OCI-LY3 (cell line): ENCODE results near the gene DPP6.

Experiments
- H2AFZ ChIP-seq: fragments of 200-600, 300-600 bp; shearing (Covaris generic); 2 replicates; pipeline ENCODE4 v1.6.0; 2014; ENCODE audit warnings: antibody characterized with exemption, low read depth, low read length
- H3K27ac ChIP-seq: fragments of 200-600, 300-600 bp; sonication (generic); 2 replicates; pipeline ENCODE4 v1.5.1; 2014; ENCODE audit warnings: mild to moderate bottlenecking, low read length, moderate library complexity, mixed read lengths
- H3K27me3 ChIP-seq: fragments of 200-600, 300-600 bp; sonication (generic); 2 replicates; pipeline ENCODE4 v1.6.1; 2014; ENCODE audit warnings: low read depth, low read length, mixed read lengths
- H3K36me3 ChIP-seq: fragments of 200-600, 300-600 bp; sonication (generic); replicated peaks from 2 replicates; pipeline ENCODE3; 2014; ENCODE audit warnings: low read depth, low read length, mixed read lengths
- H3K4me1 ChIP-seq: fragments of 300-600, 200-600 bp; sonication (generic); 2 replicates; pipeline ENCODE4 v1.6.1; 2014; ENCODE audit warnings: low read length, mixed read lengths
- H3K4me2 ChIP-seq: fragments of 200-600, 300-600 bp; sonication (generic); 2 replicates; pipeline ENCODE4 v1.6.1; 2014; ENCODE audit warnings: low read length, mixed read lengths
- H3K4me3 ChIP-seq: fragments of 300-600, 200-600 bp; sonication (generic); 2 replicates; pipeline ENCODE4 v1.5.1; 2014; ENCODE audit warnings: antibody characterized with exemption, mild to moderate bottlenecking, low read length, moderate library complexity
- H3K79me2 ChIP-seq: fragments of 300-600, 200-600 bp; shearing (Covaris generic); 2 replicates; pipeline ENCODE4 v1.6.1; 2014; ENCODE audit warnings: mild to moderate bottlenecking, low read length, mixed read lengths
- H3K9ac ChIP-seq: fragments of 300-600, 200-600 bp; shearing (Covaris generic); 2 replicates; pipeline ENCODE4 v1.6.0; 2014; ENCODE audit warnings: mild to moderate bottlenecking, low read length, moderate library complexity
- H3K9me3 ChIP-seq: fragments of 200-600, 300-600 bp; shearing (Covaris generic); 2 replicates; pipeline ENCODE4 v1.6.1; 2014; ENCODE audit warnings: low read length, mixed read lengths; ENCODE audit not compliant: insufficient read depth
- H4K20me1 ChIP-seq: fragments of 200-600, 300-600 bp; sonication (generic); 2 replicates; pipeline ENCODE4 v1.6.1; 2016; ENCODE audit warnings: low read length, mixed read lengths; ENCODE audit not compliant: insufficient read depth
- CTCF ChIP-seq: fragments of 200-600, 300-600 bp; sonication (generic); IDR thresholded peaks from 2 replicates; pipeline ENCODE4 v1.5.1; 2014; ENCODE audit warnings: antibody characterized with exemption, low read length, low read depth
- EZH2phosphoT487 ChIP-seq: fragments of 200-600 bp; shearing (Covaris generic); IDR thresholded peaks from 2 replicates; pipeline ENCODE4 v1.6.1; 2018; ENCODE audit warnings: antibody characterized with exemption, mixed run types, low read depth

Gene DPP6

GRCh38 chr7:154905146-154905545, 852.9 kb downstream of the DPP6 start:
- no peak overlapping the region for H3K27ac ChIP-seq
- H3K27me3 ChIP-seq, result peaks cover 6% of the 10 kb centered on the region; the same call in 1 of the 2 replicates
- H3K4me1 ChIP-seq, result no peaks in the 10 kb centered on the region
- H3K4me2 ChIP-seq, result no peak overlapping the region
- no peaks in the 10 kb centered on the region for H3K36me3 ChIP-seq
- TF ChIP-seq CTCF (no peak), EZH2phosphoT487 (no peak)
- no peak overlapping the region for H3K4me3 ChIP-seq
- H2AFZ ChIP-seq, result no peak overlapping the region
- no peaks in the 10 kb centered on the region for H4K20me1 ChIP-seq
- H3K9me3 ChIP-seq, result no peaks in the 10 kb centered on the region
- no peaks in the 10 kb centered on the region for H3K79me2 ChIP-seq
- H3K9ac ChIP-seq, result no peak overlapping the region

- H3K36me3 ChIP-seq, result no peaks in the 10 kb centered on the region
- TF ChIP-seq EZH2phosphoT487, result no peak
- no peak for TF ChIP-seq CTCF
- no peak overlapping the region for H3K4me2 ChIP-seq
- H4K20me1 ChIP-seq, result no peaks in the 10 kb centered on the region
- no peak overlapping the region for H2AFZ ChIP-seq
- H3K4me3 ChIP-seq, result no peak overlapping the region
- 0 out of 2 replicates have a peak, but pooled peaks cover 3% of the 10 kb centered on the region for H3K9me3 ChIP-seq
- no peaks in the 10 kb centered on the region for H3K4me1 ChIP-seq
- H3K27me3 ChIP-seq, result peaks cover 6% of the 10 kb centered on the region; the same call in 1 of the 2 replicates
- H3K79me2 ChIP-seq, result no peaks in the 10 kb centered on the region
- H3K27ac ChIP-seq, result no peak overlapping the region
- H3K9ac ChIP-seq, result no peak overlapping the region
Observed at GRCh38 chr7:154905615-154906014, 853.4 kb downstream of the DPP6 start.

GRCh38 chr7:154906201-154906600, 854.0 kb downstream of the DPP6 start:
- H3K36me3 ChIP-seq, result no peaks in the 10 kb centered on the region
- TF ChIP-seq CTCF (no peak), EZH2phosphoT487 (no peak)
- no peak overlapping the region for H3K4me3 ChIP-seq
- H3K4me1 ChIP-seq, result no peaks in the 10 kb centered on the region
- no peaks in the 10 kb centered on the region for H4K20me1 ChIP-seq
- H3K9ac ChIP-seq, result no peak overlapping the region
- H3K4me2 ChIP-seq, result no peak overlapping the region
- H3K27me3 ChIP-seq, result peaks cover 6% of the 10 kb centered on the region; the same call in 1 of the 2 replicates
- no peaks in the 10 kb centered on the region for H3K79me2 ChIP-seq
- H3K9me3 ChIP-seq, result 0 out of 2 replicates have a peak, but pooled peaks cover 3% of the 10 kb centered on the region
- no peak overlapping the region for H3K27ac ChIP-seq
- no peak overlapping the region for H2AFZ ChIP-seq

- Histone ChIP-seq H3K27ac (no peak overlapping the region), H4K20me1 (no peaks in the 10 kb centered on the region), H3K4me2 (no peak overlapping the region), H3K36me3 (no peaks in the 10 kb centered on the region), H3K9me3 (0 out of 2 replicates have a peak, but pooled peaks cover 3% of the 10 kb centered on the region), H3K4me1 (no peaks in the 10 kb centered on the region), H2AFZ (no peak overlapping the region), H3K4me3 (no peak overlapping the region), H3K79me2 (no peaks in the 10 kb centered on the region), H3K27me3 (peaks cover 6% of the 10 kb centered on the region; the same call in 1 of the 2 replicates), H3K9ac (no peak overlapping the region)
- TF ChIP-seq EZH2phosphoT487 (no peak), CTCF (no peak)
Observed at GRCh38 chr7:154906736-154907355, 854.6 kb downstream of the DPP6 start.
